Measurements from ENCODE around the gene MEF2B.

MEF2B gene

DNA sequence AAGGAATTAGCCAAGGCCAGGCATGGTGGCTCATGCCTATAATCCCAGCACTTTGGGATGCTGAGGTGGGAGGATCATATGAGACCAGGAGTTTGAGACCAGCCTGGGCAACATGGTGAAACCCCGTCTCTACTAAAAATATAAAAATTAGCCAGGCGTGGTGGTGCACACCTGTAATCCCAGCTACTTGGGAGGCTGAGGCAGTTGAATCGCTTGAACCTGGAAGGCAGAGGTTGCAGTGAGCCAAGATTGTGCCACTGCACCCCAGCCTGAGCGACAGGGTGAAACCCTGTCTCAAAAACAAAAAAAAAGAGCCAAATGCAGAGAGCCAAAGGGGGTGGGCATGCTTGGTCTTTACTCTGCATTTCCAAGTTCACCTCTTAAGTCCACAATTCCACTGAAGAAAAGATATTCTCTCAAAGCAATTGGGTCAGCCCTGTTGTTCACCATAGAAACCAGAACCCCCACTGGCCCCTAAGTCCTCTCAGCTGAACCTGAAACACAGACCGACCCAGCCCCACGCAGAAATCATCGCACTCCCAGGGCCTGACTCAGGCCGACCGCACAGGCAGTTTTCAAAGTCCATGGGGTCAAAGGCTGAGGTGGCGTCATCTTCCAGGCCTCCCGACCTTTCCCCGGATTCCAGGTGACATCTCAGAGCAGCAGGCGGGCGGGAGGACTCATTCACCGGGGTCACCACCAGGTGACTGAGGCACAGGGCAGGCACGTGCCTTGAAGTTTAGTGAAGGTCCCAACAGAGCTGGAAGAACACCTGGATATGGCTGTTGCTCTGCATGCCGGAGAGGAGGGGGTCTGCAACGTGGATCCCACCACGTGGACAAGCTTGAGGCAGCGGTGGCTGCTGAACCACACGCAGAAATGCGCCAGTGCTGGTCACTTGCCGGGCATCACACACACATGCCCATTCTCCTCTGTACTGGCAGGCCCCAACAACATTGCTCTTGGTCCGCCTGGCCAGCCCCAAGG lies 73.1 kb downstream of the MEF2B start:
- DNase-seq, result no peak

DNA sequence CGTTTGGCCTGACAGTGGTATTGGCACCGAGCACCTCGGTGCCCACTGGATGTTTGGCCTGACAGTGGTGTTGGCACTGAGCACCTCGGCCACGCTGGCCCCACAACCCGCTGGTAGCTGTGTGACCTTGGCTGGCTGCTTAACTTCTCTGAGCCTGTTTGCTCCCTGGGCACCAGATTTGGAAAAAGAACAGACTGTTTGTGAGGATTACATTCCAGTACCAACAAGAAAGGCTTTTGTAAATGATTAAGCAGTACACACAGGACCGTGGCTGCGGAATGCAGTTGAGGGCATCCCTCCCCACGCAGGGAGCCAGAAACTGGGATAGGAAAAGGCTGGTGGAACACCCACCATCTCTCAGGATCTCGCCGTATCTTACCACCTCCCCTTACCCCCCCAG lies 74.4 kb downstream of the MEF2B start:
- DNase-seq, result no peak

All from GDM1 (cell line).